Stimulated activated CD4-positive, alpha-beta T cell treated with anti-CD3 and anti-CD28 coated beads, Interleukin-12 subunit alpha, Interleukin-12 subunit beta, amount 100 ng/mL, for 24 hours (primary cell): ENCODE results near the gene RACK1.
A peak's percentile ranks its signal among the peaks of the same experiment; 100 is the strongest.

Experiments
- DNase-seq, 2 experiments: peaks; one replicate each; pipeline ENCODE4 v3.0.0-alpha.2; 2020; ENCODE audit warnings: low read depth in 2 of 2

The RACK1 gene

GRCh38 chr5:181198106-181198685, 45.5 kb downstream of the RACK1 start:
- DNase-seq, result no peak

GRCh38 chr5:181197326-181197951, 46.3 kb downstream of the RACK1 start:
- DNase-seq, result no peak

GRCh38 chr5:181195249-181195761, 48.4 kb downstream of the RACK1 start:
- DNase-seq, result no peak

- no peak for DNase-seq
Observed at GRCh38 chr5:181194489-181195248, 49.0 kb downstream of the RACK1 start.

GRCh38 chr5:181193656-181194055, 50.0 kb downstream of the RACK1 start:
- no peak for DNase-seq

GRCh38 chr5:181192337-181193046, 51.2 kb downstream of the RACK1 start:
- no peak for DNase-seq

GRCh38 chr5:181191526-181192336, 52.0 kb downstream of the RACK1 start:
- DNase-seq, result peak; percentile 89 to 98

- peak in 1 of 2 experiments; percentile 43 for DNase-seq
Observed at GRCh38 chr5:181190711-181191525, 52.8 kb downstream of the RACK1 start.

GRCh38 chr5:181189962-181190710, 53.6 kb downstream of the RACK1 start:
- peak in 1 of 2 experiments; percentile 34 for DNase-seq

- DNase-seq, result peak; percentile 43 to 46
Observed at GRCh38 chr5:181189363-181189961, 54.2 kb downstream of the RACK1 start.

- DNase-seq, result peak; percentile 76 to 80
Observed at GRCh38 chr5:181188700-181189362, 54.9 kb downstream of the RACK1 start.

GRCh38 chr5:181187500-181188213, 56.0 kb downstream of the RACK1 start:
- peak; percentile 59 to 84 for DNase-seq

- DNase-seq, result no peak
Observed at GRCh38 chr5:181186986-181187499, 56.7 kb downstream of the RACK1 start.
